ENCODE results near the gene SRF. TPM values are rescaled to one million over a fixed set of nuclear protein-coding genes. Genes with fewer than 3 reads are reported as not detected.

SRF gene
- total and polyA plus RNA-seq, 7 experiments from 2014 or later: 4.0 to 49.4 (median 25.7) TPM

GRCh38 chr6:43181621-43181941 is 10.5 kb downstream of the SRF start:
- Histone ChIP-seq H3K4me3 (ENCODE audit: low read length) (peak overlapping the region; percentile 81), H3K36me3 (ENCODE audit: control insufficient read depth in 2 of 3, insufficient read depth in 3 of 3, low read length in 3 of 3) (peaks cover 8 to 52% (median 15%) of the 10 kb centered on the region in 3 experiments), H3K9me3 (ENCODE audit: control insufficient read depth in 2 of 3, low read length in 3 of 3) (no peaks in the 10 kb centered on the region), H3K27ac (ENCODE audit: low read depth, low read length) (peak overlapping the region; percentile 87), H3K4me1 (ENCODE audit: control insufficient read depth in 2 of 2, insufficient read depth in 2 of 2, low read length in 2 of 2) (peaks cover 34 to 46% of the 10 kb centered on the region in 2 donors), H3K27me3 (ENCODE audit: control insufficient read depth in 2 of 2, insufficient read depth in 2 of 2, low read length in 2 of 2) (no peaks in the 10 kb centered on the region)
- DNase-seq: no peak
- H3K4me3 Mint-ChIP-seq: peak overlapping the region; percentile 88 to 99 (median 93)
- no peaks in the 10 kb centered on the region for H3K9me3 Mint-ChIP-seq
- peaks cover 0 to 30% (median 25%) of the 10 kb centered on the region in 5 donors for H3K36me3 Mint-ChIP-seq
- no peak for ATAC-seq
- ChIA-PET POLR2A (interaction anchor here (1.2 to 1.9 kb wide), 4 partner anchors 9 to 197 kb away, joined by 5 to 21 read pairs (median 7); partner anchors contain the start of genes PPP2R5D and SRF), CTCF (interaction anchor here (0.8 kb wide), 1 partner anchor 24 kb away, joined by 3 read pairs; no protein-coding TSS in a partner anchor)
- peak overlapping the region; percentile 81 to 97 (median 94) for H3K27ac Mint-ChIP-seq
- H3K4me1 Mint-ChIP-seq: peaks cover 41 to 55% (median 53%) of the 10 kb centered on the region in 7 donors
- H3K27me3 Mint-ChIP-seq: no peaks in the 10 kb centered on the region
- intact Hi-C loops (cut with micrococcal nuclease): no loop called here

- no peaks in the 10 kb centered on the region for H3K27me3 ChIP-seq (ENCODE audit: control insufficient read depth in 2 of 2, insufficient read depth in 2 of 2, low read length in 2 of 2)
- Mint-ChIP-seq H3K4me1 (peaks cover 43 to 60% (median 57%) of the 10 kb centered on the region in 7 donors), H3K4me3 (peak within 1 kb of the TSS; percentile 88 to 99 (median 93)), H3K27me3 (no peaks in the 10 kb centered on the region), H3K36me3 (peaks cover 0 to 30% (median 26%) of the 10 kb centered on the region in 5 donors), H3K9me3 (no peaks in the 10 kb centered on the region), H3K27ac (peak within 1 kb of the TSS; percentile 86 to 97 (median 94))
- CTCF ChIA-PET: interaction anchor here (0.6 to 0.9 kb wide), 4 partner anchors 9 to 335 kb away, joined by 3 read pairs; no protein-coding TSS in a partner anchor
- H3K4me3 ChIP-seq (ENCODE audit: low read length): peak within 1 kb of the TSS; percentile 81
- H3K4me1 ChIP-seq (ENCODE audit: control insufficient read depth in 2 of 2, insufficient read depth in 2 of 2, low read length in 2 of 2): peaks cover 34 to 51% of the 10 kb centered on the region in 2 donors
- POLR2A ChIA-PET: interaction anchor here (0.6 to 1.9 kb wide), 7 partner anchors 10 to 292 kb away, joined by 3 to 21 read pairs (median 5); partner anchors contain the start of genes PPP2R5D and SRF
- intact Hi-C loops (cut with micrococcal nuclease): loop anchor here (1.0 to 2.0 kb wide), 4 partner anchors 8 to 245 kb away; partner anchors contain the start of gene ABCC10 (in 1 of the 2)
- H3K9me3 ChIP-seq (ENCODE audit: control insufficient read depth in 2 of 3, low read length in 3 of 3): no peaks in the 10 kb centered on the region
- ATAC-seq (peak; percentile 98), DNase-seq (peak; percentile 71 to 88 (median 75))
- peak within 1 kb of the TSS; percentile 87 for H3K27ac ChIP-seq (ENCODE audit: low read depth, low read length)
- H3K36me3 ChIP-seq (ENCODE audit: control insufficient read depth in 2 of 3, insufficient read depth in 3 of 3, low read length in 3 of 3): peaks cover 5 to 52% (median 16%) of the 10 kb centered on the region in 3 experiments
Measured at GRCh38 chr6:43181942-43182860, 11.1 kb downstream of the SRF start, which contains the start of gene CUL9. Gene CUL9, plus strand, starts transcription at chr6:43182196. Its CDS starts 2,115 bp downstream, at chr6:43184311.

- DNase-seq: no peak
- Mint-ChIP-seq H3K27ac (peak overlapping the region; percentile 86 to 97 (median 94)), H3K4me3 (peak overlapping the region; percentile 88 to 99 (median 93)), H3K36me3 (peaks cover 0 to 29% (median 27%) of the 10 kb centered on the region in 5 donors), H3K27me3 (no peaks in the 10 kb centered on the region), H3K4me1 (peaks cover 43 to 72% (median 61%) of the 10 kb centered on the region in 7 donors), H3K9me3 (no peaks in the 10 kb centered on the region)
- peaks cover 12 to 53% (median 21%) of the 10 kb centered on the region in 3 experiments for H3K36me3 ChIP-seq (ENCODE audit: control insufficient read depth in 2 of 3, insufficient read depth in 3 of 3, low read length in 3 of 3)
- ChIA-PET POLR2A (interaction anchor here (1.9 kb wide), 3 partner anchors 11 to 199 kb away, joined by 4 to 21 read pairs (median 5); partner anchors contain the start of genes PPP2R5D and SRF), CTCF (no interaction called here)
- no peak overlapping the region for H3K4me3 ChIP-seq (ENCODE audit: low read length)
- H3K4me1 ChIP-seq (ENCODE audit: control insufficient read depth in 2 of 2, insufficient read depth in 2 of 2, low read length in 2 of 2): peaks cover 34 to 51% of the 10 kb centered on the region in 2 donors
- intact Hi-C loops (cut with micrococcal nuclease): loop anchor here in 1 of 2 donors (2.0 kb wide), 1 partner anchor 41 kb away; no protein-coding TSS in a partner anchor
- no peaks in the 10 kb centered on the region for H3K9me3 ChIP-seq (ENCODE audit: control insufficient read depth in 2 of 3, low read length in 3 of 3)
- H3K27ac ChIP-seq (ENCODE audit: low read depth, low read length): peak overlapping the region; percentile 87
- H3K27me3 ChIP-seq (ENCODE audit: control insufficient read depth in 2 of 2, insufficient read depth in 2 of 2, low read length in 2 of 2): no peaks in the 10 kb centered on the region
- no peak for ATAC-seq
Measured at GRCh38 chr6:43183441-43183840, 12.4 kb downstream of the SRF start.

GRCh38 chr6:43184268-43184985 is 13.4 kb downstream of the SRF start:
- peak overlapping the region; percentile 26 to 97 (median 82) for H3K4me3 Mint-ChIP-seq
- Histone ChIP-seq H3K36me3 (ENCODE audit: control insufficient read depth in 2 of 3, insufficient read depth in 3 of 3, low read length in 3 of 3) (peaks cover 12 to 47% (median 16%) of the 10 kb centered on the region in 3 experiments), H3K27ac (ENCODE audit: low read depth, low read length) (peak overlapping the region; percentile 87), H3K4me3 (ENCODE audit: low read length) (no peak overlapping the region), H3K4me1 (ENCODE audit: control insufficient read depth in 2 of 2, insufficient read depth in 2 of 2, low read length in 2 of 2) (peaks cover 34 to 51% of the 10 kb centered on the region in 2 donors), H3K27me3 (ENCODE audit: control insufficient read depth in 2 of 2, insufficient read depth in 2 of 2, low read length in 2 of 2) (no peaks in the 10 kb centered on the region), H3K9me3 (ENCODE audit: control insufficient read depth in 2 of 3, low read length in 3 of 3) (no peaks in the 10 kb centered on the region)
- no peaks in the 10 kb centered on the region for H3K27me3 Mint-ChIP-seq
- ChIA-PET CTCF (interaction anchor here (1.7 kb wide), 1 partner anchor 46 kb away, joined by 4 read pairs; no protein-coding TSS in a partner anchor), POLR2A (interaction anchor here (0.8 to 2.5 kb wide), 6 partner anchors 10 to 200 kb away, joined by 4 to 13 read pairs (median 4); partner anchors contain the start of genes PPP2R5D and SRF)
- H3K9me3 Mint-ChIP-seq: no peaks in the 10 kb centered on the region
- peaks cover 43 to 76% (median 65%) of the 10 kb centered on the region in 7 donors for H3K4me1 Mint-ChIP-seq
- intact Hi-C loops (cut with micrococcal nuclease): loop anchor here in 1 of 2 donors (2.0 kb wide), 1 partner anchor 14 kb away; the partner anchor contains the start of gene SRF
- no peak for ATAC-seq
- peaks cover 0 to 29% (median 26%) of the 10 kb centered on the region in 5 donors for H3K36me3 Mint-ChIP-seq
- peak overlapping the region; percentile 19 to 97 (median 85) for H3K27ac Mint-ChIP-seq
- no peak for DNase-seq

GRCh38 chr6:43185391-43185985 is 14.4 kb downstream of the SRF start:
- intact Hi-C loops (cut with micrococcal nuclease): loop anchor here in 1 of 2 donors (2.0 to 5.0 kb wide), 2 partner anchors 15 to 1208 kb away; partner anchors contain the start of gene SRF
- Histone ChIP-seq H3K4me1 (ENCODE audit: control insufficient read depth in 2 of 2, insufficient read depth in 2 of 2, low read length in 2 of 2) (peaks cover 34 to 51% of the 10 kb centered on the region in 2 donors), H3K9me3 (ENCODE audit: control insufficient read depth in 2 of 3, low read length in 3 of 3) (no peaks in the 10 kb centered on the region), H3K27me3 (ENCODE audit: control insufficient read depth in 2 of 2, insufficient read depth in 2 of 2, low read length in 2 of 2) (no peaks in the 10 kb centered on the region), H3K36me3 (ENCODE audit: control insufficient read depth in 2 of 3, insufficient read depth in 3 of 3, low read length in 3 of 3) (peaks cover 12 to 50% (median 16%) of the 10 kb centered on the region in 3 experiments), H3K27ac (ENCODE audit: low read depth, low read length) (peak overlapping the region; percentile 87), H3K4me3 (ENCODE audit: low read length) (no peak overlapping the region)
- H3K4me3 Mint-ChIP-seq: peak overlapping the region; percentile 52 to 97 (median 80)
- peaks cover 48 to 82% (median 72%) of the 10 kb centered on the region in 7 donors for H3K4me1 Mint-ChIP-seq
- DNase-seq (peak in 7 of 9 donors; percentile 48 to 73 (median 68)), ATAC-seq (peak; percentile 44)
- ChIA-PET CTCF (interaction anchor here (1.6 to 1.7 kb wide), 2 partner anchors 27 to 45 kb away, joined by 4 to 5 read pairs; no protein-coding TSS in a partner anchor), POLR2A (interaction anchor here (0.6 to 2.5 kb wide), 9 partner anchors 10 to 201 kb away, joined by 3 to 13 read pairs (median 4); partner anchors contain the start of genes PPP2R5D and SRF)
- no peaks in the 10 kb centered on the region for H3K27me3 Mint-ChIP-seq
- H3K27ac Mint-ChIP-seq: peak overlapping the region; percentile 62 to 97 (median 75)
- peaks cover 0 to 34% (median 26%) of the 10 kb centered on the region in 5 donors for H3K36me3 Mint-ChIP-seq
- no peaks in the 10 kb centered on the region for H3K9me3 Mint-ChIP-seq

All from naive thymus-derived CD4-positive, alpha-beta T cell (primary cell).